ENCODE measurements around the gene CYSLTR2.

Gene CYSLTR2

DNA sequence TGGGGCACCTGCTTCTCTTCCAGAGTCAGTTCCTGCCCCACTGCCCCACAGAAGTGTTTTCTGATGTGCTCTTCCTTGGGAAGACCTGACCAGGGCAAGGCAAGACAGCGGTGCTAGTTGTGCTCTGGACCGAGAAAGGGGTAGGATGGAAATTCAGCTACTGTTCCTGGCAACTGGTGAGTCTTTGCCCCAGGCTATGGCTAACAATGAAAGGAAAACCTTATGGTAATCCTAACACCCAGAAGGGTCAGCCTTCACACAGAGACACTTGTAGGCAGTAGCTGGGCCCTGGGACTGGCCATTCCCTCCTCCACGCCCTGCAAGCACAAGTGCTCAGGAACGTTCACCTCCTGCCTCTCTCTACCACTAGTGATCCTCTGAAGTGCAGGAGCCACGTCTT is 9.6 kb upstream of the CYSLTR2 start:
- no peaks in the 10 kb centered on the region for H3K36me3 ChIP-seq (ENCODE audit: control insufficient read depth, insufficient read depth, low read length)
- H3K4me1 ChIP-seq (ENCODE audit: control insufficient read depth, insufficient read depth, low read length, poor library complexity, severe bottlenecking), result no peaks in the 10 kb centered on the region
- no peak overlapping the region for H3K4me3 ChIP-seq (ENCODE audit: extremely low read depth, insufficient read depth, low read length, poor library complexity, severe bottlenecking)
- H3K27ac ChIP-seq (ENCODE audit: low read depth, low read length, severe bottlenecking), result no peak overlapping the region
- 92 to 93% methylated on average over 3 to 4 of the region's 5 CpGs for WGBS, 2 experiments (ENCODE audit: insufficient coverage in 2 of 2)
- H3K9me3 ChIP-seq (ENCODE audit: control insufficient read depth, low read length), result no peaks in the 10 kb centered on the region

DNA sequence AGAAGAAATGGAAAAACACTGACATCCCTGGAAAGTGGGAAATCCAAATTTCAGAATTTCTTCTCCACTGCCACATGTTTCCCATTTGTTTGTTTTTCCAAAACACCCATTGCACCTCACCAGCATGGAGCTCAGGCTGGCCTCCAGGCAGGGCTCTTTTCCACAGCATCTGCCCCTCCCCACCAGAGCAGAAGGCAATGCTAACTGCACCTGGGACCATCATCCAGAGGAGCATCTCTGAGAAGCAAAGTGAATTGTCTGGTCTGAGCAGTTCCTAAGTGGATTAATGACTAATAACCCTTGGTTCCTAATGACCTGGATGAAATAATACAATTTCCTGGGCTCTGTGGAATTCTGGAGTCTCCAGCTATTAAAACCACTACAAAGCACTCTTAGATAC is 8.8 kb upstream of the CYSLTR2 start:
- Histone ChIP-seq H3K36me3 (ENCODE audit: control insufficient read depth, insufficient read depth, low read length) (no peaks in the 10 kb centered on the region), H3K27ac (ENCODE audit: low read depth, low read length, severe bottlenecking) (no peak overlapping the region), H3K9me3 (ENCODE audit: control insufficient read depth, low read length) (no peaks in the 10 kb centered on the region), H3K4me3 (ENCODE audit: extremely low read depth, insufficient read depth, low read length, poor library complexity, severe bottlenecking) (no peak overlapping the region), H3K4me1 (ENCODE audit: control insufficient read depth, insufficient read depth, low read length, poor library complexity, severe bottlenecking) (no peaks in the 10 kb centered on the region)

DNA sequence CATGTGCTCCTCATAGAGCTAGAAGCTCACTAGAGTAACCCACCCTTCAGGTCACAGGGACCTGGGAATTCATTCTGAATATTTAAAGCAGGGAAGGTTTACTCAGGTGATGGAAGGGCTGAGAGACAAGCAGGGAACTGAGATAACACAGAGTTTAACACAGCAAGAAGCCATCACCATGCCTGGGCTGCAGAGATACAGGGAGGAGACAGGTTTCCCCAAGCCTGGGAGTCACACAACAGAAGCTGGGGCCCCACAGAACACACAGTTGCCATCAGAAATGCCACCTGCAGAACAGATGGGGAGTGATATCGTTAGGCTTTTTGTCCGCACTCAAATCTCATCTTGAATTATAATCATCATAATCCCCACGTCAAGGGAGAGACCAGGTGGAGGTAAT is 7.9 kb upstream of the CYSLTR2 start:
- no CpG with 5 or more reads among the region's 3 CpGs for WGBS, 2 experiments (ENCODE audit: insufficient coverage in 2 of 2)
- H3K4me3 ChIP-seq (ENCODE audit: extremely low read depth, insufficient read depth, low read length, poor library complexity, severe bottlenecking), result no peak overlapping the region
- H3K36me3 ChIP-seq (ENCODE audit: control insufficient read depth, insufficient read depth, low read length), result no peaks in the 10 kb centered on the region
- H3K9me3 ChIP-seq (ENCODE audit: control insufficient read depth, low read length), result no peaks in the 10 kb centered on the region
- H3K27ac ChIP-seq (ENCODE audit: low read depth, low read length, severe bottlenecking), result no peak overlapping the region
- H3K4me1 ChIP-seq (ENCODE audit: control insufficient read depth, insufficient read depth, low read length, poor library complexity, severe bottlenecking), result no peaks in the 10 kb centered on the region

DNA sequence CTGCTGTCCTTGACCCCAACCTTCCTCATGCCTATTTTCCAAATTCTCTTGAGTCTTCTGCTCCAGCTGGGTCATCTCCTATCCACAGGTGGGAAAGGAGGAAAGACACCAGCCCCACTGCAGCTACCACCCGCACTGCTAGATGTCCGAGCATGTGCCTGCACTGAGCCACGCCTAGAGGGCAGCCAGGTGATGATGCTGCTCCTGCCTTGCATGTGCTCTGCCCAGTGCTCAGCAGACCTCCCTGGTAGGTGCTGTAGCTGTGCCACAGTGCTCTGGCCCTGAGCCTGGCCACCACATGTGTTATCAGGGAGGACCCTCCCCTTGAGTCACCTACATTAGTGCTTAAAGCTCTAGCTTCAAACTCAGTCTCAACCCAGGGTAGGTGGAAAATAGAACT is 6.9 kb upstream of the CYSLTR2 start:
- no peaks in the 10 kb centered on the region for H3K4me1 ChIP-seq (ENCODE audit: control insufficient read depth, insufficient read depth, low read length, poor library complexity, severe bottlenecking)
- no peaks in the 10 kb centered on the region for H3K9me3 ChIP-seq (ENCODE audit: control insufficient read depth, low read length)
- no peak overlapping the region for H3K27ac ChIP-seq (ENCODE audit: low read depth, low read length, severe bottlenecking)
- H3K36me3 ChIP-seq (ENCODE audit: control insufficient read depth, insufficient read depth, low read length), result no peaks in the 10 kb centered on the region
- 93 to 95% methylated on average over 3 of the region's 3 CpGs for WGBS, 2 experiments (ENCODE audit: insufficient coverage in 2 of 2)
- no peak overlapping the region for H3K4me3 ChIP-seq (ENCODE audit: extremely low read depth, insufficient read depth, low read length, poor library complexity, severe bottlenecking)

DNA sequence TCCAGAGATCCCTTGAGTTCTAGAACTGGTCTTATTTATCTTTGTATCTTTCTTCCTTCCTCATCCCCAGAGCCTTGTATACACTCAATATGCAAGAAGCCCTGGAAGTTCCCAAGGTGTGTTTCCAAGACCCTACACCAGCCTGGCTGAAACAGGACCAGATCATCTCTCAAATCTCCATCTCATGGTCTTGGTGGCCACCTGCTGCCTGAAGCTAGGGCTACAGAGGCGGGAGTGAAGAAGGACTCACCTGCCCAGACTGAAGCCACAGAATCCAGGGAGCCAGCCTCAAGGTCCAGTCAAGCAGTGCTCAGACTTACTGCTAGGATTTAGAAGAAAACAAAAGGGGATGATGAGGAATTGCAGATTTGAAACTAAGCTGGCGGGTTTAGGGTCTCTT is 6.1 kb upstream of the CYSLTR2 start:
- WGBS, 2 experiments (ENCODE audit: insufficient coverage in 2 of 2), result 94 to 100% methylated on average over 1 to 2 of the region's 2 CpGs

DNA sequence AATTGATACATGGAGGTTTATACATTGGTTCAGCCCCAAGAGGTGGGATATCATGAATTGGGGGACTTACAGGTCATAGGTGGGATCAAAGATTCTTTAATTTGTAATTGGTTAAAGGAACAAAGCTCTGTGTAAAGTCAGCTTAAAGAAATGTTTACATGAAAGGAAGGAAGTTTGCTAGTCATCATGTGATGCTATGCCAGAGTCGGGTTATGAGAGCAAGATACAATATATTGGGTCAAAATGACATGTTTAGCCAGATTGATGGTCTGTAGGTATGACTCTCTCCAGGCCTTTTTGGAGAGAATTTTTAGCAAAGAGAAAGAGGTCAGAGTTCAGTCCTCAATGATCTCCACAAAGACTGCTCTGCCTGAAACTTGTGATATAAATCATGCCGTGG is 5.3 kb upstream of the CYSLTR2 start:
- no peak overlapping the region for H3K27ac ChIP-seq (ENCODE audit: low read depth, low read length, severe bottlenecking)
- no peaks in the 10 kb centered on the region for H3K9me3 ChIP-seq (ENCODE audit: control insufficient read depth, low read length)
- no peak overlapping the region for H3K4me3 ChIP-seq (ENCODE audit: extremely low read depth, insufficient read depth, low read length, poor library complexity, severe bottlenecking)
- H3K4me1 ChIP-seq (ENCODE audit: control insufficient read depth, insufficient read depth, low read length, poor library complexity, severe bottlenecking), result peaks cover 7% of the 10 kb centered on the region
- 87 to 88% methylated on average over 2 of the region's 2 CpGs for WGBS, 2 experiments (ENCODE audit: insufficient coverage in 2 of 2)
- H3K36me3 ChIP-seq (ENCODE audit: control insufficient read depth, insufficient read depth, low read length), result no peaks in the 10 kb centered on the region

More for the DNA sequence above, 6.1 kb upstream of the CYSLTR2 start:
- Histone ChIP-seq H3K36me3 (ENCODE audit: control insufficient read depth, insufficient read depth, low read length) (no peaks in the 10 kb centered on the region), H3K4me3 (ENCODE audit: extremely low read depth, insufficient read depth, low read length, poor library complexity, severe bottlenecking) (no peak overlapping the region), H3K9me3 (ENCODE audit: control insufficient read depth, low read length) (no peaks in the 10 kb centered on the region), H3K27ac (ENCODE audit: low read depth, low read length, severe bottlenecking) (no peak overlapping the region), H3K4me1 (ENCODE audit: control insufficient read depth, insufficient read depth, low read length, poor library complexity, severe bottlenecking) (no peaks in the 10 kb centered on the region)

DNA sequence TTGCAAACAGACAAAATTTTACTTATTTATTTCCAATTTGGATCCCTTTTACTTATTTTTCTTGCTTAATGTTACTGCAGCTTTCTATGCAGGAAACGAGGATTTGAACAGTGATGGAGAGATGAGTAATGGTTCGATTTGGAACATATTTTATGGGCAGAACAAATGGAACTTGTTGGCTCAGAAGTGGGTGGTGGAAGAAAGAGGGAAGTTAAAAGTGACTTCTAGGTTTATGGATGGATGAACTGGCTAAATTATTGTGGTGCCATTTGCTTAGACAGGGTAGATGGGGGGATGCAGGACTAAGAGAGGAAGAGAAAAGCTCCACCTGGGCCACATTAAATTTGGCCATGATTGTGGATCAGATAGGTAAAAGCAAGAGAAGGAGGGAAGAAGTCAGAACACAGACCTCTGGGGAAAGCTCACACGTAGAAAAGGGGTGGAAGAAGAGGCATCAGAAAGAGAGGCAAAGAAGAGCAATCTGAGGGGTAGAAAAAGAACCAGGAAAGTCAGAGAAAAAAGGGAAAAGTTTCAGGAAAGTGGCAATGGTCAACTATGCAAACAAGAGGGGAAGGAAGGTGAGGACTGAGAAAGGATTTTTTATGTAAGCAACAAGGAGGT is 768 bp upstream of the CYSLTR2 start:
- no peak overlapping the region for H3K4me3 ChIP-seq (ENCODE audit: extremely low read depth, insufficient read depth, low read length, poor library complexity, severe bottlenecking)
- H3K9me3 ChIP-seq (ENCODE audit: control insufficient read depth, low read length), result no peaks in the 10 kb centered on the region
- H3K4me1 ChIP-seq (ENCODE audit: control insufficient read depth, insufficient read depth, low read length, poor library complexity, severe bottlenecking), result peaks cover 20% of the 10 kb centered on the region
- WGBS, 2 experiments (ENCODE audit: insufficient coverage in 2 of 2), result 75 to 85% methylated on average over 2 to 3 of the region's 3 CpGs
- H3K27ac ChIP-seq (ENCODE audit: low read depth, low read length, severe bottlenecking), result peak overlapping the region; percentile 83
- H3K36me3 ChIP-seq (ENCODE audit: control insufficient read depth, insufficient read depth, low read length), result no peaks in the 10 kb centered on the region

DNA sequence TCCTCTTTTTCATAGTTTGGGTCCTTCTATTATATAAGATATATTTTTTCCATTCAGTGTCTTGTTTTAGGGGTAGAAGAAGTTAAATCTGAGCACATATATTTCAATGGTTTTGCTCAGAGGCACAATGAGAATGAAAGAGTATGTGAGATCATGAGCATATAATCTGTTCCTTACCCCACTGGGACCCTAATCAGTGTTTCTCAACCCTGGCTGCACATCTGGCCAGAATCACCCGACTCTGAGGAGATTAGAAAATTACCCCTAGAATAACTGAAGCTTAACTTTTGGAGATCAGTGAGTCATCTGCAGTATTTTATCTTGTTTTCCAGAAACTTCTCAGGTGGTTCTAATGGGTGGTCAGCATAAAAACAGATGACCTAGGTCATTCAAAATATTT is 782 bp downstream of the CYSLTR2 start:
- Histone ChIP-seq H3K4me1 (ENCODE audit: control insufficient read depth, insufficient read depth, low read length, poor library complexity, severe bottlenecking) (peaks cover 20% of the 10 kb centered on the region), H3K9me3 (ENCODE audit: control insufficient read depth, low read length) (no peaks in the 10 kb centered on the region), H3K27ac (ENCODE audit: low read depth, low read length, severe bottlenecking) (no peak overlapping the region), H3K4me3 (ENCODE audit: extremely low read depth, insufficient read depth, low read length, poor library complexity, severe bottlenecking) (no peak overlapping the region), H3K36me3 (ENCODE audit: control insufficient read depth, insufficient read depth, low read length) (no peaks in the 10 kb centered on the region)
- WGBS, 2 experiments (ENCODE audit: insufficient coverage in 2 of 2), result no CpG with 5 or more reads among the region's 1 CpG

DNA sequence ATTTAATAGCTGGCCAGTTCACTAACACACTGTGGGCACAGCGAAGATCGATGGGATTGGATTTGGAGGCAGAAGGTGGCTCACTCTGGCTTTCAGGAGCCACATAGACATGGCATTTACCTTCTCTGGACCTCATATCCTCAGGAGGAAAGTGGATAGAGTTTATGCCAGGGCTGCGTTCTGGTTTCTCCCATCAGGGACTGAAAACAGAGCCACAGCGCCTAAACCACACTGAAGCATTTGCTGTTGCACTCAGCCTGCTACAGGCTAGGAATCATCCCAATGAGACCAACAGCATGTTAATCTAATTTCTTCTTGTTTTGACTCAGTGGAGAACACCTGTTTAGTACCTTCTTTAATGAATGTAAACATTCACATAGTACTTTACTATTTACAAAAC is 1.6 kb downstream of the CYSLTR2 start:
- 96 to 100% methylated on average over 2 to 4 of the region's 4 CpGs for WGBS, 2 experiments (ENCODE audit: insufficient coverage in 2 of 2)
- Histone ChIP-seq H3K4me1 (ENCODE audit: control insufficient read depth, insufficient read depth, low read length, poor library complexity, severe bottlenecking) (peaks cover 21% of the 10 kb centered on the region), H3K9me3 (ENCODE audit: control insufficient read depth, low read length) (no peaks in the 10 kb centered on the region), H3K36me3 (ENCODE audit: control insufficient read depth, insufficient read depth, low read length) (no peaks in the 10 kb centered on the region), H3K27ac (ENCODE audit: low read depth, low read length, severe bottlenecking) (no peak overlapping the region), H3K4me3 (ENCODE audit: extremely low read depth, insufficient read depth, low read length, poor library complexity, severe bottlenecking) (no peak overlapping the region)

DNA sequence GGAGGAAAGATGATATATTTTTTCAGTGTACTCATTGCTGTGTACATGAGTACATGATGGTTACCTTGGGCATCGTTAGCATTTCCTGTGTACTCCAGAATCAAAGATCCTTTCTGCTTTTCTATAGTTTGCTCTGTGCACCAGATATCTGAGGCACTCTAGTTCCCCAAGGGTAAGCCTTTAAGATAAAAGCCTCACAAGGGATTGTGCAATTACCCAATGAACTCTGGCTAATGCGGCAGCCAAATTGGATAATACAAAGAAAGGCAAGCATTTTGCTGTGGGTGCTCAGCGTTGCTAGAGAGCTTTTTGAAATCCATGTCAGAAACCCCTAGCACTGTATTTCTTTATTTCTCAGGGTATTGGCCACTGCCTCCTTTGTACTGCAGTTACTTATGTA is 2.9 kb downstream of the CYSLTR2 start:
- H3K27ac ChIP-seq (ENCODE audit: low read depth, low read length, severe bottlenecking), result no peak overlapping the region
- 86 to 87% methylated on average over 2 of the region's 3 CpGs for WGBS, 2 experiments (ENCODE audit: insufficient coverage in 2 of 2)
- no peaks in the 10 kb centered on the region for H3K36me3 ChIP-seq (ENCODE audit: control insufficient read depth, insufficient read depth, low read length)
- H3K9me3 ChIP-seq (ENCODE audit: control insufficient read depth, low read length), result no peaks in the 10 kb centered on the region
- peaks cover 26% of the 10 kb centered on the region for H3K4me1 ChIP-seq (ENCODE audit: control insufficient read depth, insufficient read depth, low read length, poor library complexity, severe bottlenecking)
- H3K4me3 ChIP-seq (ENCODE audit: extremely low read depth, insufficient read depth, low read length, poor library complexity, severe bottlenecking), result no peak overlapping the region

DNA sequence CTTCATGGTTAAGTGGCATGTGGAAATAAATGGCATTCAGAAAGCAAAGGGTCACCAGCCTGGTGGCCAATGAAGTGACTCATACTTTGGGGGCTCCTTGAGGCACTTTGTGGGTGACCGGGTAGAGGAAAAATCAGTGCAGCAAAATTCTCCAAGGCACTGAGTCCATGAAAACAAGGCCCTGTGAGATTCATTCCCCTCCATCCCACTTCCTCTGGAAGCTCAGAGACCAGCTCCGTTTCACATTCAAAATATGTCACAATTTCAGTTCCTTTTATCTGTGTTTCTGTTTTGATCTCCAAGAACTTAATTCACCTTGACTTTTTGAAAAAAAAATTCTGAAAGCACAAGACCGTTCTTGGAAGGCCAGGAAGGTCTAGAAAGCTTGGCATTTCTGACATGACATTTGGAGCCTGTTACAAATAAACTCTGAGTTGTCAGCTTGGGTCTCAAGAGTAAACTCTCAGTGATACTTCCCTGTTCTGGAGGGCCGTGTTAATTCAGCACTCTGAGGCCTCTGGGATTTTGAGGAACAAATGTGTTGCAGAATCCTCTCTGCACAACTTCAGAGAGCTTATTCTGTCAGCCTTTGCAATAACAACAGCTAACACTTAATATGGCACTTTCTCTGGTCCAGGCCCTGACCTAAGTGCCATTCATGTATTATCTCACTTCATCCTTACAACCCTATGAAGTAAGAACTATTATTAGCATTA is 6.8 kb downstream of the CYSLTR2 start:
- peak overlapping the region; percentile 50 for H3K27ac ChIP-seq (ENCODE audit: low read depth, low read length, severe bottlenecking)
- WGBS, 2 experiments (ENCODE audit: insufficient coverage in 2 of 2), result 81 to 92% methylated on average over 4 of the region's 4 CpGs
- H3K36me3 ChIP-seq (ENCODE audit: control insufficient read depth, insufficient read depth, low read length), result no peaks in the 10 kb centered on the region

More for the DNA sequence above, 6.8 kb downstream of the CYSLTR2 start:
- Histone ChIP-seq H3K4me1 (ENCODE audit: control insufficient read depth, insufficient read depth, low read length, poor library complexity, severe bottlenecking) (peaks cover 7% of the 10 kb centered on the region), H3K9me3 (ENCODE audit: control insufficient read depth, low read length) (no peaks in the 10 kb centered on the region), H3K4me3 (ENCODE audit: extremely low read depth, insufficient read depth, low read length, poor library complexity, severe bottlenecking) (no peak overlapping the region)
